Psoas muscle (tissue), 8 donors: ENCODE data around the gene MRPS18C. TPM values are rescaled to one million over a fixed set of nuclear protein-coding genes. Genes with fewer than 3 reads are reported as not detected.
"Not testable (repeated sequence)": the region's sequence is repeated elsewhere in the genome, so short reads cannot be mapped to it uniquely, and the experiment has no call there.

Experiments used
- ATAC-seq, 4 donors: fragments of 200-7000 bp; cut with Tn5 transposase; one replicate each; pipeline ENCODE4 v1.9.1; 2020; ENCODE audit warnings: moderate library complexity in 3 of 4, mild to moderate bottlenecking in 2 of 4
- DNase-seq, 2 donors: peaks; one replicate each; pipeline ENCODE4 v3.0.0-alpha.2; 2020
- H3K27ac ChIP-seq: fragments of 200-600 bp; one replicate; pipeline ENCODE4 v1.8.0; 2022
- H3K27me3 ChIP-seq, 3 donors: fragments of 200-600 bp in 1 of 3; one replicate each; pipeline versions ENCODE4 v1.6.1 to v1.8.0; 2013 to 2022; ENCODE audit warnings: low read length in 2 of 3, mild to moderate bottlenecking in 2 of 3, moderate library complexity in 1 of 3; ENCODE audit not compliant: insufficient read depth in 3 of 3
- H3K36me3 ChIP-seq, 2 donors: fragments of 200-600 bp in 1 of 2; one replicate each; pipeline versions ENCODE4 v1.6.1 to v1.8.0; 2013 to 2022; ENCODE audit warnings: low read depth in 1 of 2, mild to moderate bottlenecking in 1 of 2, moderate library complexity in 1 of 2; ENCODE audit not compliant: insufficient read depth in 1 of 2
- H3K4me1 ChIP-seq: fragments of 200-600 bp; one replicate; pipeline ENCODE4 v1.8.0; 2022
- H3K4me3 ChIP-seq: fragments of 200-600 bp; one replicate; pipeline ENCODE4 v1.8.0; 2022; ENCODE audit warnings: mild to moderate bottlenecking
- H3K9me3 ChIP-seq: fragments of 200-600 bp; one replicate; pipeline ENCODE4 v1.8.0; 2022
- CTCF ChIP-seq: fragments of 200-600 bp; IDR thresholded peaks from one replicate; pipeline ENCODE4 v1.8.0; 2022; ENCODE audit warnings: antibody characterized with exemption
- WGBS, 3 donors: extraction: QIAGEN DNeasy Blood & Tissue Kit; methylation state at CpG; one replicate each; pipeline versions ENCODE4 v1.1.6 to v1.1.7; 2013; 5-methylcytosine and 5-hydroxymethylcytosine counted together
- intact Hi-C, 2 donors: fragments of 100-400 bp; cut with DNase I; formaldehyde crosslinking; loops; one replicate each; pipeline versions ENCODE4 v1.11.0 to v1.14.2; 2022
- polyA plus RNA-seq, 3 donors: library from polyadenylated mRNA; stranded (reverse); fragments of 200-250 nt; gene quantifications; one replicate each; pipeline ENCODE4 v1.2.3, GENCODE V29; 2013
- total RNA-seq, 4 donors: library from RNA; stranded (reverse); fragmentation: NEBNext Ultra II Directional in 2 of 4; extraction: Animal tissue kit (Norgen Biotek cat#: 25700) in 2 of 4; gene quantifications; one replicate each; pipeline versions ENCODE4 v1.2.1 to v1.2.4, GENCODE V29; 2021 to 2023
- donor health status: healthy with polysubstance abuse.
- donor health status: DM: no; HTN: no; CAD: no; lungs with moderate emphysema.
- donor health status: Bipolar disorder and iron deficiency.
- donor health status: healthy.
- donor health status: DM: yes; HTN: yes; CAD: no.
- donor health status: DM: no; HTN: no; CAD: no.
- donor health status: DM: no; HTN: no; CAD: no.
- donor health status: DM: yes; HTN: yes; CAD: no.

MRPS18C gene
- total and polyA plus RNA-seq, 7 donors: 35.6 to 78.4 (median 48.9) TPM

- no peak for TF ChIP-seq CTCF
- ATAC-seq (no peak), DNase-seq (no peak)
- no peaks in the 10 kb centered on the region for H3K9me3 ChIP-seq
- WGBS, 3 donors: 43 to 59% (median 45%) methylated on average over 4 of the region's 4 CpGs
- H3K27ac ChIP-seq: no peak overlapping the region
- intact Hi-C loops: no loop called here
- no peaks in the 10 kb centered on the region for H3K36me3 ChIP-seq
- no peak overlapping the region for H3K4me3 ChIP-seq
- H3K4me1 ChIP-seq: no peaks in the 10 kb centered on the region
- no peaks in the 10 kb centered on the region for H3K27me3 ChIP-seq
These were observed 48.6 kb downstream of the MRPS18C start for GRCh38 chr4:83504503-83504902.

GRCh38 chr4:83504996-83505395, 49.1 kb downstream of the MRPS18C start:
- H3K27me3 ChIP-seq: no peaks in the 10 kb centered on the region
- H3K9me3 ChIP-seq: no peaks in the 10 kb centered on the region
- DNase-seq (no peak), ATAC-seq (no peak)
- no peaks in the 10 kb centered on the region for H3K36me3 ChIP-seq
- TF ChIP-seq CTCF: no peak
- H3K27ac ChIP-seq: no peak overlapping the region
- 85 to 88% (median 87%) methylated on average over 10 of the region's 10 CpGs for WGBS, 3 donors
- intact Hi-C loops: no loop called here
- no peaks in the 10 kb centered on the region for H3K4me1 ChIP-seq
- H3K4me3 ChIP-seq: no peak overlapping the region

- TF ChIP-seq CTCF: peak; percentile 84
- H3K27me3 ChIP-seq, H3K4me3 ChIP-seq, H3K36me3 ChIP-seq, H3K9me3 ChIP-seq, H3K4me1 ChIP-seq, H3K27ac ChIP-seq: not testable (repeated sequence)
- DNase-seq (peak; percentile 32 to 67), ATAC-seq (peak; percentile 72 to 87 (median 80))
- 63 to 81% (median 67%) methylated on average over 3 of the region's 3 CpGs for WGBS, 3 donors
- intact Hi-C loops: loop anchor here in 1 of 2 donors (1.0 kb wide), 2 partner anchors 73 to 130 kb away; no protein-coding TSS in a partner anchor
These were observed 53.3 kb downstream of the MRPS18C start for GRCh38 chr4:83509156-83509585.

GRCh38 chr4:83510442-83510841, 54.6 kb downstream of the MRPS18C start:
- WGBS, 3 donors: 73 to 95% (median 90%) methylated on average over 4 of the region's 4 CpGs
- H3K4me1 ChIP-seq: no peaks in the 10 kb centered on the region
- H3K27ac ChIP-seq: no peak overlapping the region
- H3K9me3 ChIP-seq: no peaks in the 10 kb centered on the region
- DNase-seq: no peak
- no peaks in the 10 kb centered on the region for H3K36me3 ChIP-seq
- no peak for ATAC-seq
- no peak overlapping the region for H3K4me3 ChIP-seq
- no peak for TF ChIP-seq CTCF
- no peaks in the 10 kb centered on the region for H3K27me3 ChIP-seq
- intact Hi-C loops: loop anchor here in 1 of 2 donors (2.0 kb wide), 1 partner anchor 130 kb away; no protein-coding TSS in a partner anchor

Other genes starting within 250 kb of the MRPS18C start
- gene COQ2, start 171.3 kb upstream of the MRPS18C start, total RNA-seq: 10 to 100 TPM; 11.6 to 29.1 (median 20.3) TPM
- gene COQ2, start 171.3 kb upstream of the MRPS18C start, polyA plus RNA-seq: 10 to 100 TPM in 1 of 3 donors, 1 to 10 TPM in 2; 6.4 to 12.4 (median 7.6) TPM
- gene HPSE, start 121.2 kb upstream of the MRPS18C start, total RNA-seq: under 1 TPM; 0.34 to 0.64 (median 0.43) TPM
- gene HPSE, start 121.2 kb upstream of the MRPS18C start, polyA plus RNA-seq: under 1 TPM; 0.06 to 0.13 (median 0.08) TPM
- 10 to 100 TPM; 14.1 to 19.1 (median 17.3) TPM for gene HELQ, start 235 bp upstream of the MRPS18C start, total RNA-seq
- 10 to 100 TPM in 1 of 3 donors, 1 to 10 TPM in 2; 7.4 to 20.9 (median 7.4) TPM for gene HELQ, start 235 bp upstream of the MRPS18C start, polyA plus RNA-seq
- gene ABRAXAS1, start 29.0 kb downstream of the MRPS18C start, total RNA-seq: 10 to 100 TPM; 10.2 to 15.6 (median 13.3) TPM
- 1 to 10 TPM; 3.3 to 6.8 (median 6.5) TPM for gene ABRAXAS1, start 29.0 kb downstream of the MRPS18C start, polyA plus RNA-seq
- 10 to 100 TPM; 18.9 to 55.5 (median 32.6) TPM for gene GPAT3, start 80.0 kb downstream of the MRPS18C start, total RNA-seq
- gene GPAT3, start 80.0 kb downstream of the MRPS18C start, polyA plus RNA-seq: 100 to 1,000 TPM in 1 of 3 donors, 10 to 100 TPM in 2; 42.0 to 108 (median 49.2) TPM